HEK293 (cell line): ENCODE results near the gene MDN1.

Experiments used
- CTCF ChIA-PET: fragments of 350-600 bp; formaldehyde crosslinking; extraction: SDS; loops from one replicate; lab custom pipeline; 2021; ENCODE audit warnings: antibody characterized with exemption; lab: Yijun Ruan, JAX
- POLR2A ChIA-PET: fragments of 300-600 bp; formaldehyde crosslinking; extraction: SDS; loops from one replicate; lab custom pipeline; 2020; ENCODE audit warnings: antibody characterized with exemption, inconsistent platforms; lab: Yijun Ruan, JAX
- H3K27ac ChIP-seq: fragments of 200-500 bp; sonication (Bioruptor generic); 2 replicates; pipeline ENCODE4 v1.5.1; 2014; ENCODE audit warnings: low read depth, low read length, control low read depth, inconsistent platforms; ENCODE audit errors: extremely low read depth
- H3K36me3 ChIP-seq, 2 experiments: fragments of 200-500 bp in 1 of 2; sonication (Bioruptor generic) in 1 of 2; 1 replicate in 1 of 2; 2 replicates in 1 of 2; pipeline ENCODE4 v1.5.1; 2014 to 2017; ENCODE audit warnings: inconsistent platforms in 2 of 2, low read length in 2 of 2; ENCODE audit not compliant: control insufficient read depth in 2 of 2, insufficient read depth in 1 of 2
- H3K4me1 ChIP-seq: fragments of 200-500 bp; sonication (Bioruptor generic); 2 replicates; pipeline ENCODE4 v1.5.1; 2014; ENCODE audit warnings: mild to moderate bottlenecking, low read length, inconsistent platforms; ENCODE audit not compliant: control insufficient read depth, insufficient read depth
- H3K4me3 ChIP-seq: 2 replicates; pipeline ENCODE4 v1.5.1; 2011; ENCODE audit warnings: low read depth, mild to moderate bottlenecking, control low read depth, low read length, moderate library complexity
- H3K9me3 ChIP-seq: fragments of 200-500 bp; sonication (Bioruptor generic); 2 replicates; pipeline ENCODE4 v1.5.1; 2014; ENCODE audit warnings: low read depth, low read length, inconsistent platforms; ENCODE audit not compliant: control insufficient read depth, insufficient read depth
- OSR2 ChIP-seq: fragments of 450-650 bp; formaldehyde crosslinking; IDR thresholded peaks from 2 replicates; pipeline ENCODE4 v1.5.1; 2016; ENCODE audit warnings: missing biosample characterization, missing genetic modification characterization
- PRDM1 ChIP-seq: fragments of 450-650 bp; formaldehyde crosslinking; IDR thresholded peaks from 2 replicates; pipeline ENCODE4; 2016; ENCODE audit warnings: missing biosample characterization, missing genetic modification characterization
- PRDM6 ChIP-seq: fragments of 450-650 bp; formaldehyde crosslinking; IDR thresholded peaks from 2 replicates; pipeline ENCODE4 v1.5.1; 2017; ENCODE audit warnings: missing biosample characterization, missing genetic modification characterization
- TCF7L2 ChIP-seq: IDR thresholded peaks from 2 replicates; pipeline ENCODE4 v1.6.1; 2011; ENCODE audit warnings: low read depth, mild to moderate bottlenecking, inconsistent platforms, low read length, moderate library complexity, borderline replicate concordance
- ZBTB10 ChIP-seq: fragments of 450-650 bp; formaldehyde crosslinking; IDR thresholded peaks from 2 replicates; pipeline ENCODE4 v1.5.1; 2016; ENCODE audit warnings: missing biosample characterization, missing genetic modification characterization
- ZFHX2 ChIP-seq: fragments of 450-650 bp; formaldehyde crosslinking; conservative IDR thresholded peaks from 2 replicates; pipeline ENCODE4 v1.5.1; 2016; ENCODE audit warnings: missing biosample characterization, missing genetic modification characterization
- ZNF16 ChIP-seq: fragments of 450-650 bp; formaldehyde crosslinking; IDR thresholded peaks from 2 replicates; pipeline ENCODE4 v1.5.1; 2016; ENCODE audit warnings: low read depth, missing biosample characterization, missing genetic modification characterization
- ZNF391 ChIP-seq: fragments of 450-650 bp; formaldehyde crosslinking; IDR thresholded peaks from 2 replicates; pipeline ENCODE4 v1.5.1; 2016; ENCODE audit warnings: low read depth, missing biosample characterization, missing genetic modification characterization, borderline replicate concordance
- ZNF404 ChIP-seq: fragments of 450-650 bp; formaldehyde crosslinking; IDR thresholded peaks from 2 replicates; pipeline ENCODE4 v1.5.1; 2017; ENCODE audit warnings: missing biosample characterization, missing genetic modification characterization
- ZNF426 ChIP-seq: fragments of 450-650 bp; formaldehyde crosslinking; IDR thresholded peaks from 2 replicates; pipeline ENCODE4 v1.5.1; 2017; ENCODE audit warnings: missing biosample characterization, missing genetic modification characterization, mild to moderate bottlenecking, inconsistent platforms, moderate library complexity
- ZNF473 ChIP-seq: fragments of 450-650 bp; formaldehyde crosslinking; IDR thresholded peaks from 2 replicates; pipeline ENCODE4 v1.5.1; 2017; ENCODE audit warnings: missing biosample characterization, missing genetic modification characterization
- ZNF629 ChIP-seq: fragments of 450-650 bp; formaldehyde crosslinking; IDR thresholded peaks from 2 replicates; pipeline ENCODE4 v1.5.1; 2017; ENCODE audit warnings: missing biosample characterization, missing genetic modification characterization
- ZNF645 ChIP-seq: fragments of 450-650 bp; formaldehyde crosslinking; IDR thresholded peaks from 2 replicates; pipeline ENCODE4; 2016; ENCODE audit warnings: missing biosample characterization, missing genetic modification characterization
- ZSCAN23 ChIP-seq: fragments of 450-650 bp; formaldehyde crosslinking; IDR thresholded peaks from 2 replicates; pipeline ENCODE4 v1.5.1; 2016; ENCODE audit warnings: missing biosample characterization, missing genetic modification characterization
- TF ChIP-seq, protein P1 (sequence below): fragments of 450-650 bp; formaldehyde crosslinking; conservative IDR thresholded peaks from 2 replicates; pipeline ENCODE4 v1.5.1; 2016; ENCODE audit warnings: low read depth, missing biosample characterization, missing genetic modification characterization
- TF ChIP-seq, protein P2 (sequence below): fragments of 450-650 bp; formaldehyde crosslinking; IDR thresholded peaks from 2 replicates; pipeline ENCODE4 v1.5.1; 2016; ENCODE audit warnings: missing biosample characterization, missing genetic modification characterization

The MDN1 gene

GRCh38 chr6:89745096-89745495, 74.5 kb downstream of the MDN1 start (continued):
- TF ChIP-seq ZNF645 (tag by site-specific recombination) (no peak), ZNF473 (tag by site-specific recombination) (no peak), ZNF16 (no peak)
- TF ChIP-seq, protein P1, sequence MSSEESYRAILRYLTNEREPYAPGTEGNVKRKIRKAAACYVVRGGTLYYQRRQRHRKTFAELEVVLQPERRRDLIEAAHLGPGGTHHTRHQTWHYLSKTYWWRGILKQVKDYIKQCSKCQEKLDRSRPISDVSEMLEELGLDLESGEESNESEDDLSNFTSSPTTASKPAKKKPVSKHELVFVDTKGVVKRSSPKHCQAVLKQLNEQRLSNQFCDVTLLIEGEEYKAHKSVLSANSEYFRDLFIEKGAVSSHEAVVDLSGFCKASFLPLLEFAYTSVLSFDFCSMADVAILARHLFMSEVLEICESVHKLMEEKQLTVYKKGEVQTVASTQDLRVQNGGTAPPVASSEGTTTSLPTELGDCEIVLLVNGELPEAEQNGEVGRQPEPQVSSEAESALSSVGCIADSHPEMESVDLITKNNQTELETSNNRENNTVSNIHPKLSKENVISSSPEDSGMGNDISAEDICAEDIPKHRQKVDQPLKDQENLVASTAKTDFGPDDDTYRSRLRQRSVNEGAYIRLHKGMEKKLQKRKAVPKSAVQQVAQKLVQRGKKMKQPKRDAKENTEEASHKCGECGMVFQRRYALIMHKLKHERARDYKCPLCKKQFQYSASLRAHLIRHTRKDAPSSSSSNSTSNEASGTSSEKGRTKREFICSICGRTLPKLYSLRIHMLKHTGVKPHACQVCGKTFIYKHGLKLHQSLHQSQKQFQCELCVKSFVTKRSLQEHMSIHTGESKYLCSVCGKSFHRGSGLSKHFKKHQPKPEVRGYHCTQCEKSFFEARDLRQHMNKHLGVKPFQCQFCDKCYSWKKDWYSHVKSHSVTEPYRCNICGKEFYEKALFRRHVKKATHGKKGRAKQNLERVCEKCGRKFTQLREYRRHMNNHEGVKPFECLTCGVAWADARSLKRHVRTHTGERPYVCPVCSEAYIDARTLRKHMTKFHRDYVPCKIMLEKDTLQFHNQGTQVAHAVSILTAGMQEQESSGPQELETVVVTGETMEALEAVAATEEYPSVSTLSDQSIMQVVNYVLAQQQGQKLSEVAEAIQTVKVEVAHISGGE (tag by site-specific recombination): no peak

- peaks cover 27 to 67% of the 10 kb centered on the region in 2 experiments for H3K36me3 ChIP-seq
- H3K4me3 ChIP-seq: no peak overlapping the region
- ChIA-PET POLR2A (no interaction called here), CTCF (no interaction called here)
- no peak for TF ChIP-seq ZNF426 (tag by site-specific recombination)
- TF ChIP-seq ZNF404 (tag by site-specific recombination): no peak
- no peak for TF ChIP-seq PRDM1 (tag by site-specific recombination)
- TF ChIP-seq ZBTB10: no peak
- TF ChIP-seq ZFHX2 (tag by site-specific recombination): no peak
- no peak for TF ChIP-seq ZSCAN23 (tag by site-specific recombination)
- TF ChIP-seq ZNF391 (tag by site-specific recombination): no peak
- TF ChIP-seq, protein P2, sequence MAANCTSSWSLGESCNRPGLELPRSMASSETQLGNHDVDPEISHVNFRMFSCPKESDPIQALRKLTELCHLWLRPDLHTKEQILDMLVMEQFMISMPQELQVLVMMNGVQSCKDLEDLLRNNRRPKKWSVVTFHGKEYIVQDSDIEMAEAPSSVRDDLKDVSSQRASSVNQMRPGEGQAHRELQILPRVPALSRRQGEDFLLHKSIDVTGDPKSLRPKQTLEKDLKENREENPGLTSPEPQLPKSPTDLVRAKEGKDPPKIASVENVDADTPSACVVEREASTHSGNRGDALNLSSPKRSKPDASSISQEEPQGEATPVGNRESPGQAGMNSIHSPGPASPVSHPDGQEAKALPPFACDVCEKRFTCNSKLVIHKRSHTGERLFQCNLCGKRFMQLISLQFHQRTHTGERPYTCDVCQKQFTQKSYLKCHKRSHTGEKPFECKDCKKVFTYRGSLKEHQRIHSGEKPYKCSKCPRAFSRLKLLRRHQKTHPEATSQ (tag by site-specific recombination): no peak
- TF ChIP-seq TCF7L2: no peak
- TF ChIP-seq ZNF629 (tag by site-specific recombination): no peak
- TF ChIP-seq PRDM6 (tag by site-specific recombination): no peak
- no peak for TF ChIP-seq OSR2 (tag by site-specific recombination)
- no peak overlapping the region for H3K27ac ChIP-seq
- H3K4me1 ChIP-seq: no peaks in the 10 kb centered on the region
- H3K9me3 ChIP-seq: no peaks in the 10 kb centered on the region
These were observed 82.7 kb downstream of the MDN1 start for GRCh38 chr6:89736893-89737292.
